IPS-20b (cell line): ENCODE data around the gene MTFMT.
"Not testable (repeated sequence)": the region's sequence is repeated elsewhere in the genome, so short reads cannot be mapped to it uniquely, and the experiment has no call there.

Experiments
- H3K27ac ChIP-seq: one replicate; pipeline ENCODE4 v1.5.1; 2013; ENCODE audit warnings: low read length
- H3K27me3 ChIP-seq: 2 replicates; pipeline ENCODE4 v1.6.1; 2013; ENCODE audit warnings: mild to moderate bottlenecking, low read length, inconsistent platforms; ENCODE audit not compliant: insufficient read depth
- H3K36me3 ChIP-seq: 2 replicates; pipeline ENCODE4 v1.6.1; 2013; ENCODE audit warnings: low read depth, mild to moderate bottlenecking, inconsistent platforms, low read length, moderate library complexity; ENCODE audit not compliant: insufficient read depth
- H3K4me1 ChIP-seq: 2 replicates; pipeline ENCODE4 v1.6.1; 2013; ENCODE audit warnings: mild to moderate bottlenecking, control low read depth, inconsistent platforms, low read length, moderate library complexity; ENCODE audit not compliant: insufficient read depth
- H3K4me3 ChIP-seq: 2 replicates; pipeline ENCODE4 v1.5.1; 2013; ENCODE audit warnings: mild to moderate bottlenecking, low read length, inconsistent platforms
- H3K9ac ChIP-seq: 2 replicates; pipeline ENCODE4 v1.6.1; 2013; ENCODE audit warnings: low read depth, mild to moderate bottlenecking, inconsistent platforms, low read length, moderate library complexity
- H3K9me3 ChIP-seq: 2 replicates; pipeline ENCODE4 v1.6.1; 2013; ENCODE audit warnings: mild to moderate bottlenecking, low read depth, low read length, inconsistent platforms; ENCODE audit not compliant: insufficient read depth

The MTFMT gene

GRCh38 chr15:65028921-65029735, at the start of gene MTFMT:
MTFMT (minus strand) TSS chr15:65029639; CDS start chr15:65029613, 26 bp downstream.
- peaks cover 24% of the 10 kb centered on the region for H3K36me3 ChIP-seq
- no peaks in the 10 kb centered on the region for H3K9me3 ChIP-seq
- peaks cover 3% of the 10 kb centered on the region; the same call in 1 of the 2 replicates for H3K4me1 ChIP-seq
- H3K4me3 ChIP-seq: peak within 1 kb of the TSS; percentile 90
- H3K27me3 ChIP-seq: no peaks in the 10 kb centered on the region
- no peak within 1 kb of the TSS for H3K27ac ChIP-seq
- peak within 1 kb of the TSS; percentile 88 for H3K9ac ChIP-seq

DNA sequence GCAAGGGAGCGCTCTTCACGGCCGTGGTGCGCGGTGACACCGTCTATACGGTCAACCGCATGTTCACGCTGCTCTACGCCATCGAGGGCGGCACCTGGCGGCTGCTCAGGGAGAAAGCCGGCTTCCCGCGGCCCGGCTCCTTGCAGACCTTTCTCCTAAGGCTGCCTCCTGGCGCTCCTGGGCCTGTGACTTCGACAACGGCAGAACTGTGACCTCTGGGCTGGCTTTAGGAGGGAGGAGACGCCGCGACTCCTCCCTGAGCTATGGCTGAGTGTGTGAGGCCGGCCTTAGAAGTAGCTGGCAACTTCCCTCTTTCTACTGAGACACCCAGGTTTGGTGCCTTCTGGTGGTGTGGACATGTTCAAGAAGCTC, 48.5 kb upstream of the MTFMT start:
- H3K4me1 ChIP-seq: peaks cover 10% of the 10 kb centered on the region
- H3K4me3 ChIP-seq: no peak overlapping the region

DNA sequence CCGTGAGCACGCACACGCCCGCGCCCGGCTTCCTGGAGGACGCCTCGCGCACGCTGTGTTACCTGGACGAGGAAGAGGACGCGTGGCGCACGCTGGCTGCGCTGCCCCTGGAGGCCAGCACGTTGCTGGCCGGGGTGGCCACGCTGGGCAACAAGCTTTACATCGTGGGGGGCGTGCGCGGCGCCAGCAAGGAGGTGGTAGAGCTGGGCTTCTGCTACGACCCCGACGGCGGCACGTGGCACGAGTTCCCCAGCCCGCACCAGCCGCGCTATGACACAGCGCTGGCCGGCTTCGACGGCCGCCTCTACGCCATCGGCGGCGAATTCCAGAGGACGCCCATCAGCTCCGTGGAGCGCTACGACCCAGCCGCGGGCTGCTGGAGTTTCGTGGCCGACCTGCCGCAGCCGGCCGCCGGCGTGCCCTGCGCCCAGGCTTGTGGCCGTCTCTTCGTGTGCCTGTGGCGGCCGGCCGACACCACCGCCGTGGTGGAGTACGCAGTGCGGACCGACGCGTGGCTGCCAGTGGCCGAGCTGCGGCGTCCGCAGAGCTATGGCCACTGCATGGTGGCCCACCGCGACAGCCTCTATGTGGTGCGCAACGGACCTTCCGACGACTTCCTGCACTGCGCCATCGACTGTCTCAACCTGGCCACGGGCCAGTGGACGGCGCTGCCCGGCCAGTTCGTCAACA, 48.0 kb upstream of the MTFMT start:
- H3K27ac ChIP-seq: no peak overlapping the region
- no peaks in the 10 kb centered on the region; the same call in none of the 2 replicates for H3K9me3 ChIP-seq
- no peak overlapping the region for H3K9ac ChIP-seq
- H3K4me1 ChIP-seq: peaks cover 5% of the 10 kb centered on the region; the same call in 1 of the 2 replicates
- H3K27me3 ChIP-seq: peaks cover 25% of the 10 kb centered on the region
- no peaks in the 10 kb centered on the region for H3K36me3 ChIP-seq
- no peak overlapping the region for H3K4me3 ChIP-seq

More for the DNA sequence above, 48.5 kb upstream of the MTFMT start:
- no peaks in the 10 kb centered on the region for H3K36me3 ChIP-seq
- H3K27me3 ChIP-seq: peaks cover 28% of the 10 kb centered on the region
- no peak overlapping the region for H3K9ac ChIP-seq
- H3K27ac ChIP-seq: no peak overlapping the region
- H3K9me3 ChIP-seq: no peaks in the 10 kb centered on the region; the same call in 1 of the 2 replicates

- Histone ChIP-seq H3K36me3 (no peaks in the 10 kb centered on the region), H3K4me3 (no peak within 1 kb of the TSS), H3K27me3 (peaks cover 17% of the 10 kb centered on the region; the same call in 1 of the 2 replicates), H3K9ac (no peak within 1 kb of the TSS), H3K4me1 (no peaks in the 10 kb centered on the region; the same call in 1 of the 2 replicates), H3K9me3 (no peaks in the 10 kb centered on the region; the same call in none of the 2 replicates), H3K27ac (no peak within 1 kb of the TSS)
These were observed 47.2 kb upstream of the MTFMT start, which contains the start of gene KBTBD13 for GRCh38 chr15:65076486-65077290. KBTBD13 (plus strand) TSS chr15:65076746; CDS start chr15:65076816, 70 bp downstream.

GRCh38 chr15:65075607-65076395, 46.4 kb upstream of the MTFMT start:
- not testable (repeated sequence) for H3K27me3 ChIP-seq, H3K9ac ChIP-seq, H3K27ac ChIP-seq, H3K4me1 ChIP-seq, H3K36me3 ChIP-seq, H3K4me3 ChIP-seq, H3K9me3 ChIP-seq

GRCh38 chr15:65074946-65075345, 45.5 kb upstream of the MTFMT start:
- H3K9ac ChIP-seq, H3K9me3 ChIP-seq, H3K4me1 ChIP-seq, H3K36me3 ChIP-seq, H3K27ac ChIP-seq, H3K4me3 ChIP-seq, H3K27me3 ChIP-seq: not testable (repeated sequence)

- H3K27ac ChIP-seq: no peak overlapping the region
- peaks cover 4% of the 10 kb centered on the region; the same call in 1 of the 2 replicates for H3K4me1 ChIP-seq
- H3K4me3 ChIP-seq: no peak overlapping the region
These were observed 43.2 kb upstream of the MTFMT start for GRCh38 chr15:65072617-65073016.

GRCh38 chr15:65072027-65072426, 42.6 kb upstream of the MTFMT start:
- no peak overlapping the region for H3K9ac ChIP-seq
- H3K36me3 ChIP-seq: no peaks in the 10 kb centered on the region
- H3K27ac ChIP-seq: no peak overlapping the region

More at GRCh38 chr15:65072617-65073016, 43.2 kb upstream of the MTFMT start:
- Histone ChIP-seq H3K36me3 (no peaks in the 10 kb centered on the region), H3K9me3 (no peaks in the 10 kb centered on the region; the same call in none of the 2 replicates), H3K9ac (no peak overlapping the region), H3K27me3 (peaks cover 12% of the 10 kb centered on the region; the same call in 1 of the 2 replicates)

GRCh38 chr15:65071381-65071811, 42.0 kb upstream of the MTFMT start:
- H3K4me3 ChIP-seq: no peak overlapping the region
- H3K9ac ChIP-seq: no peak overlapping the region
- peaks cover 23% of the 10 kb centered on the region for H3K27me3 ChIP-seq
- no peaks in the 10 kb centered on the region for H3K36me3 ChIP-seq
- no peak overlapping the region for H3K27ac ChIP-seq
- H3K9me3 ChIP-seq: no peaks in the 10 kb centered on the region; the same call in none of the 2 replicates
- peaks cover 14% of the 10 kb centered on the region; the same call in 1 of the 2 replicates for H3K4me1 ChIP-seq

More at GRCh38 chr15:65072027-65072426, 42.6 kb upstream of the MTFMT start:
- H3K27me3 ChIP-seq: peaks cover 18% of the 10 kb centered on the region
- no peak overlapping the region for H3K4me3 ChIP-seq
- H3K9me3 ChIP-seq: no peaks in the 10 kb centered on the region; the same call in none of the 2 replicates
- H3K4me1 ChIP-seq: peaks cover 8% of the 10 kb centered on the region; the same call in 1 of the 2 replicates

DNA sequence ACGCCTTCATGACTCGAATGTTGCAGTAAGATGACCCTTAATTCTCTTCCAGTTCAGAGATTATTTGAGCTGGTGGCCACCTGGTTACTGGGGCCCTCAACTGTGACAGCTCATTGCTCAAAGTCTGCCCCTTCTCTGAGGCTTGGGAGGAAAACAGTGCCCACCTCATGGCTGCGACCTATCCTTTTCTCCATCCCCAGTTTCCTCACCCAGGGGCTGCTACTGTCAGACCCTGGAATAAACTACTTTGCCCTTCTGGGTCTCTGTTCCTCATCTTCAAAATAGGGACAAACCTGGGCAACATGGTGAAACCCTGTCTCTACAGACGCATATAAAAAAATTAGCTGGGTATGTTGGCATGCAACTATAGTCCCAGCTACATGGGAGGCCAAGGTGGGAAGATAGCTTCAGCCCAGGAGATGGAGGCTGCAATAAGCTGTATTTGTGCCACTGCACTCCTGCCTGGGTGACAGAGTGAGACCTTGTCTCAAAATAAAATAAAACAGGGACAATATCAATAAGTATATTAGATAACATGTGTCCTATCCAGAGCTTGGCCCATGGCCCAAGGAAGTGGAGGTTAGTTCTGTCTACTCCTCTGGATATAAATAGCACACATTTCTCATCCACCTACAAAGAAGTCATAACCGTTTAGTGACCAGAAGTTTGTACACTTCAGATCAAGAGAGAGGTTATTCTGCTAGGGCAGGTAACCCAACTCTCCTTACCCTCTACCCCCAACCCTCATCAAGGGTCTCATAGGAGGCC, 40.5 kb upstream of the MTFMT start:
- H3K4me1 ChIP-seq: peaks cover 21% of the 10 kb centered on the region; the same call in 1 of the 2 replicates
- H3K9me3 ChIP-seq: no peaks in the 10 kb centered on the region; the same call in none of the 2 replicates
- H3K4me3 ChIP-seq: no peak overlapping the region
- no peak overlapping the region for H3K27ac ChIP-seq
- no peaks in the 10 kb centered on the region for H3K36me3 ChIP-seq
- H3K27me3 ChIP-seq: peaks cover 23% of the 10 kb centered on the region
- no peak overlapping the region for H3K9ac ChIP-seq
